NCI-H2107 (cell line): ENCODE results near the gene PDIK1L.
"Not testable (repeated sequence)": the region's sequence is repeated elsewhere in the genome, so short reads cannot be mapped to it uniquely, and the experiment has no call there.

Experiments
- DNase-seq: peaks from one replicate; lab custom pipeline; 2025; lab: John Stamatoyannopoulos, UW

Gene PDIK1L

DNA sequence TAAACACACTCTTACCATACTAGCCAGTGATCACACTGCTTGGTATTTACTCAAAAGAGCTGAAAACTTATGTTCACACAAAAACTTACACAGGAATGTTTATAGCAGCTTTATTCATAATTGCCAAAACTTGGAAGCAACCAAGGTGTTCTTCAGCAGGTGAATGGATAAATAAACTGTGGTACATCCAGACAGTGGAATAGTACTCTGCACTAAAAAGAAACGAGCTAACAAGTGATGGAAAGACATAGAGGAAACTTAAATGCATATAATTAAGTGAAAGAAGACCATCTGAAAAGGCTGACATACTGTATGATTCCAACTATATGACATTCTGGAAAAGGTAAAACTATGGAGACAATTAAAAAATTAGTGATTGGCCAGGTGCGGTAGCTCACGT, 20.7 kb upstream of the PDIK1L start:
- no peak for DNase-seq

DNA sequence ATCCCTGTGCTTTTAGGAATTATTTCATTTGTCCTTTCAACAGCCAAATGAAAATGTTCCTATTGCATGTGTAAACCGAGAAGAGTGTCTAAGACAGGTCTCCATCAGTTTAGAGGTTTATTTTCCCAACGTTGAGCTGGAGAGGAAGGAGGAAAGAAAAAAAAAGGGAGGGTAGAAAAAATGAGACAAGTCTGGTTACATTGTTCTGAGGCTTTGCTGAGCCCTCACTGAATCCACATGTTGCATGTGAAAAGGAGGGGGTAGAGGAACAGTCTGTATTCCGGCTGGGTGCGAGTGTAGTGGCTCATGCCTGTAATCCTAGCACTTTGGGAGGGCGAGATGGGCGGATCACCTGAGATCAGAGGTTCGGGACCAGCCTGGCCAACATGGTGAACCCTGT, 19.2 kb upstream of the PDIK1L start:
- DNase-seq: no peak

DNA sequence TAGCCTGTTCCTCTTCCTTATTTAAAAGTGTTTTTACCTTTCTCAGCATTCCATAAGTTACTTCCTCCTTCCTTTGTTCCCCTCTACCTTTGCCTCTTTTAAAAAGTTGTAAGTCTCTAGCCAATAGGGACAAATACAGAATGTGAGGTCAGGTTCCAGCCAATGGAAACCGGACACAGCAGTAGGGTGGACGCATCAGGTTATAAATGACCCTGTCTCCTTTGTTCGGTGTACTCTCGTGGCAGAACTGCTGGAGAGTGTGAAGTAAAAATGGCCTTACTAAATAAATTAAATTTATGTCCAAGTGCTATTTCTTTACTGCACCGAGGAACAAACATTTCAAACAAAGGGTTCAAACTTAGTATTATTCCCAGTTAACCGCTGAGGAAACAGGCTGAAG, 18.1 kb upstream of the PDIK1L start:
- not testable (repeated sequence) for DNase-seq

DNA sequence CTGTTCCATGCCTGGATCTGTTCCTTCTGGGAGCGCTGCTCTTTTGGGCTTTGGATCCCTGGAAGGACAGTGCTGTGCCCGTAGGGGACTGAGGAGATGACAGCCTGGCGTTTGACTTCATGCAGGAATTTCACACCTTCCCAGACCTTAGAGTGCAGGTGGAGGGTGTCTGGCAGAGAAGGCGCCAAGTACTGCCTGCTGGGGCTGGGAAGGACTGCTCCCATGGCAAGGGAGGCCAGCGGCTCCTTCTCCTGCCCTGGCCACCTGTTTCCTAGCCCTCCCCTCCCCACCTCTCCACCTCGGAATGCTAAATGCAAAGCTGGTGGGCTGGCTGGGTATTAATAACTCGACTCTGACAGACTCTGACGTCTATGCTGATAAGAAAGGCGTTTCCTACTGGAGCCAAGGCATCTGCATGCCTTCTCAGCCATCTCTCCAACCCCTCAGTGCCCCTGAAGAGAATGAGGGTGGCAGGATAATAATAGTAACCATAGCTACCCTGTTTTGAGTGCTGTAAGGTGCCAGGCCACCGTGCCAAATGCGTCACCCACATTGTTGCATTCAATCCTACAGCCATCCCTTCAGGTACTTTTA, 17.5 kb upstream of the PDIK1L start:
- DNase-seq: no peak

DNA sequence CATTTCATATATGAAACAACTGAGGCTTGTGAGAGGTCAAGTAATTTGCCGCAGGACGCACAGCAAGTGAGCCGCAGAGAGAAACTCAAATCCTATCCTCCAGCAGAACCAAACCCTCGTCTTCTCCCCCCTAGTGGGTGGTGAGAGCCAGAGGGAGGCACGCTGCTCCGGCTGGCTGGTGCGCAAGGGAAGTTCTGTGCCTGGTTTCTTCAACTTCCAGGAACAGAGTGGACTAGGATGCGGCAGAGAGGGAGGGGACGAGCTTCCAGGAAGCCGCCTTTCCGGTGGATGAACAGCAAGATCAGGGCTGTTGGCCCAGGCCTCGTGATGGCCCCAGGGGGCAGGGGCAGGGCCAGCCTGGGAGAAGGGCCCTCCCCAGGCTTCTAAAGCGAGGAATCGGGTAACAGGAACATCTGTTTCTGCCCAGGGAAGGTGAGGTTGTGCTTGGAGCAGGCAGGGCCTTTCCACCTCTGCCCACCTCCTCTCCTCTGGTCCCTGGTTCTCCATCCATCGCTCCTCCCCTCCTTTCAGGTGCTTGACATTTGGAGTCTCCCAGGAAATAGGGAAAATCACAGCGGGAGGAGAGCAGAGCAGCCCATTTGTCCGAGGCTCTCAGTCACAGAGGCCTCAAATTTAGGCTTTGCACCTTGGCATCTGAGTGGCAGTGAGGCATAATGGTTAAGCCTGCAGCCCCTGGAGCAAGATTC, 16.8 kb upstream of the PDIK1L start:
- peak; percentile 43 for DNase-seq

DNA sequence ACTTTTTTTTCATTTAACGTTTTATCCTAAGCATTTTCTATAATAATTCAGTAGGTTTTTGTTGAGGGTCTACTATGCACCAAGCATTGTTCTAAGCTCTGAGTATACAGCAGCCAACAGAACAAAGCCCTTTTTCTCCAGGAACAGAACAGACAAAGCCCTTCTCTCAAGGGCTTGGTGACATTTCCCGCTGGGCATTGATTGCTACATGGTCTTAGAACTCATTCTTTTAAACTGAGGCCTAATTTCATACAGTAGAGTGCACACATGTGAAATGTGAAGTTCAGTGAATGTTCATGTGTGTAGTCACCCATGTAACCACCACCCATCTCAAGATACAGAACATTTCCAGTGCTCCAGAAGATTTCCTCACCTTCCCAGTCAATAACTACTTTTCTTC, 15.2 kb upstream of the PDIK1L start:
- no peak for DNase-seq

DNA sequence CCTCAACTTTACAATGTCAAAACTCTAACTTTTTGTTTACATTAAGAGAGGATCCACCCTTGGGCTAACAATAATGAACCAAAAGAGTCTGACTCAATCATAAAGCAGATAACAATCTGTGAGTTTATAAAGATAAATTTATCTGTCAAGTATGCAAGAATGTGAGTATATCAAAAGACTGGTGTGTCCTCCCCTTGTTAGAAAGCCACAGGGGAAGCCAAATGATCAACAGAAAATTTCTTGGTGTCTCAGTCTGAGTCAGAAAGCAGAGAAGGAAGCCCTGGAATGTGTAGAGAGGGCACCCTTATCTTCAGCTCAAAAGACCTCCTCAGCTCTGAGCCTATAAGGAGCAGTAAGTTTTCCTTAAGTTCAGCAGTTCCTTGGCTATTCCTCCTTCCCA, 13.9 kb upstream of the PDIK1L start:
- DNase-seq: no peak

DNA sequence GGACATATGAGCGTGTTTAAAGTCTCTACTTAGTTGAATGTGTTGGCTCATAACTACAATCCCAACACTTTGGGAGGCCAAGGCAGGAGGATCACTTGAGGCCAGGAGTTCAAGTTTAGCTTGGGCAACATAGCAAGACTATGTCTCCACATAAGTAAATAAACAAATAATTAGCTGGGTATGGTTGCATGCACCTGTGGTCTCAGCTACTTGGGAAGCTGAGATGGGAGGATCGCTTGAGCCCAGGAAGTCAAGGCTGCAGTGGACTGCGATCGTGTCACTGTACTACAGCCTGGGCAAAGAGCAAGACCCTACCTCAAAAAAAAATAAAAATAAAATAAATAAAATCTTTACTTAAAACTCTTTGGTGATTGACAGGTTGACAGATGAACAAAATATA, 13.0 kb upstream of the PDIK1L start:
- DNase-seq: no peak

DNA sequence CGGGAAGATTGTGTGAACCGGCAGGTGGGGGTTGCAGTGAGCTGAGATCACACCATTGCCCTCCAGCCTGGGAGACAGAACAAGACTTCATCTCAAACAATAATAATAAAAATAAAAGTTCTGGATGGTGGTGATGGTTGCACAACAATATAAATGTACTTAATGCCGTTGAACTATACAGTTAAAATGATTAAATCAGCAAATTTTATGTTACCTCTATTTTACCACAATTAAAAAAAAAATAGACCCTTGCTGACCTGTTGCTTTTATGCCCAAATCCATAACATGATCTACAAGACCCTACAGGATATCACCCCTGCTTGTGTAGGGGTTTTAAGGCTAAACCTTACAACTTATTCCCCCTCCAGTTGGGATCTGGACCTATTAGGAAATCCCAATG, 11.8 kb upstream of the PDIK1L start:
- no peak for DNase-seq

DNA sequence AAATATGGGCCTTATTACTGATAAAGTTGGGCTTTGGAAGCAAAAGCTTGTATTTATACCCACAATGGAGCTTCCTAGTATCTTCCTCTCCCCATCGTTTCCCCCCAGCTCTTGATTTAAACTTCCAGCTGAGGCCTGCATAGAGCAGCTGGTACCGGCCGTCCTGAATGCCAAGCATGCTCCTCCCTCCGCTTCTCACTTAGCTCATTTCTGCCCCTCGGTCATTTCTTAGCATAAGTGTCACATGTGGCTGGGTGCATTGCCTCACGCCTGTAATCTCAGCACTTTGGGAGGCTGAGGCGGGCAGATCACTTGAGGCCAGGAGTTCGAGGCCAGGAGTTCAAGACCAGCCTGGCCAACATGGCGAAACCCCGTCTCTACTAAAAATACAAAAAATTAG, 11.4 kb upstream of the PDIK1L start:
- DNase-seq: not testable (repeated sequence)

DNA sequence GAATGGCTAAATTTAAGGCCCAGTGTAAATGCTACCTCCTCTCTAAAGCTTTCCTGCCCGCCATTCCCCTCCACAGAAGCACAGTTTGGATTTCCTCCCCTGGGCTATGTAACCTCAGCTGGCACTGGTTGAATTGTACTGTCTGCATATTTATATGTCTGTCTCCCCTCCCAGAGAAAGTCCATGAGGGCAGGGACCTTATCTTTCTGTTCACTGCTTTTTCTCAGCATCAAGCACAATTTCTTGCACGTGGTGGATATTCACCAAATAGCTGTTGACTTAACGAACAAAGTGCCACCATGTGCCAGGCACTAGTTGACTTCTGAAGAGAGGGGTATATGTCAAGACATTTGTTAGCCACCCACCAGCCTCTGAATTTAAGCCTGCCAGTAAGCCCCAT, 9.5 kb upstream of the PDIK1L start:
- no peak for DNase-seq

DNA sequence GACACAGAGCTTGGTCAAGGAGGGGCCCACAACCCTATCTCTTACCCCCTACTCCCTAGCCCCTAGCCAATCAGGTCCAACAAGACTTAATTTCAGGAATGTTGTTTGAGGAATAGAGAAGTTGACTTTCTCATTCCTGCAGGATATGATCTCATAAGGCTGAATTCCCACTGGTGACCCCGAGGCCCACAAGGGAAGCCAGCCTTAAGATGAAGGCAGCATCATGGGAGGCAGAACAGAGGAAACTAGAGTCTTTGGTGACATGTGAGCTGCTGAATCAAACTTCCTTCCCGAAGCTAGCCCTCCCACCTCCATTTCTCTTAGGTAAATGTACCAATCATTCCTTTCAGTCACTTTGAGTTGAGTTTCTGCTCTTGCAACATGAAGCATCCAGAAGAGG, 9.1 kb upstream of the PDIK1L start:
- DNase-seq: no peak

DNA sequence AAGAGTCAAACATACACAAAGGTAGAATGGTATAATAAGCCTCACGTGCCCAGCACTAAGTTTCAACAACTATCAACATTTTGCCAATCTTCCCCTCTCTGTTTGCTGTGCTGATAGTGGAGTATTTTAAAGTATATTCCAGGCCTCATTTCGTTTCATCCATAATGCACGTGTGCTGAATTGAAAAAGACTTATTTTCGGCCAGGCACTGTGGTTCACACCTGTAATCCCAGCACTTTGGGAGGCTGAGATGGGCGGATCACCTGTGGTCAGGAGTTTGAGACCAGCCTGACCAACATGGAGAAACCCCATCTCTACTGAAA, 6.4 kb upstream of the PDIK1L start:
- DNase-seq: not testable (repeated sequence)

DNA sequence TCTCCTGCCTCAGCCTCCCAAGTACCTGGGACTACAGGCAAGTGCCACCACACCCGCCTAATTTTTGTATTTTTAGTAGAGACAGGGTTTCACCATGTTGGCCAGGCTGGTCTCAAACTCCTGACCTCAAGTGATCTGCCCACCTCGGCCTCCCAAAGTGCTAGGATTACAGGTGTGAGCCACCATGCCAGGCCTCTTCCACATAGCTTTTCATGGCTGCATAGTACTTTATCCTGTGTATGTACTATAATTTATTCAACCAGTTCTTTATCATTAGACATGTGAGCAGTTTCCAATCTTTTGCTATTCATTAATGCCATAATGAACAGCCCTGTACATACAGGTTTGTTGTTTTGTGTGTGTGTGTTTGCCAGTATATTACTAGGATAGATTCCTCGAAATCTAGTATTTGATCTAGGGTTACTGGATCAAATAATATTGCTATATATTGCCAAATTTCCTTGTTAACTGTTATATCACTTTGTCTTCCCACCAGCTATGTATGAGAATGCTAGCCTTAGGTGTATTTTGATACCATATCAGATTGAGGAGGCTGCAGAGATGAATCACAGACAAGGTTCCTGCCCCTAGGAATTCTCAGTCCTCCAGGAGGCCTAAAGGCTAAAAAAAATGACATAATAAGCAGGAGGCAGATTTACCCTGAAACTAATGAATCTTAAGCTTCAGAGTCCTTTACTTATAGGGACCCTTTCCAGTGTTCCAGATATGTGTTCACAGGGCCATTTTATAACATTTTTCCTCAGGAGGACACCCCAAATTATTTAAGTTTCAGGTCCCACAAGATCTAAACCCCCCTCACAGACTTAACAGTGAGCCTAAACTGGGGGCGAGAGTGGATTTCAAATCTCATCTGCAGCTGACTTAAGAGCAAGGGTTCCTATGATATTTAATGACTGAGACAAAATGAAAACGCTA, 2.1 kb upstream of the PDIK1L start:
- no peak for DNase-seq

DNA sequence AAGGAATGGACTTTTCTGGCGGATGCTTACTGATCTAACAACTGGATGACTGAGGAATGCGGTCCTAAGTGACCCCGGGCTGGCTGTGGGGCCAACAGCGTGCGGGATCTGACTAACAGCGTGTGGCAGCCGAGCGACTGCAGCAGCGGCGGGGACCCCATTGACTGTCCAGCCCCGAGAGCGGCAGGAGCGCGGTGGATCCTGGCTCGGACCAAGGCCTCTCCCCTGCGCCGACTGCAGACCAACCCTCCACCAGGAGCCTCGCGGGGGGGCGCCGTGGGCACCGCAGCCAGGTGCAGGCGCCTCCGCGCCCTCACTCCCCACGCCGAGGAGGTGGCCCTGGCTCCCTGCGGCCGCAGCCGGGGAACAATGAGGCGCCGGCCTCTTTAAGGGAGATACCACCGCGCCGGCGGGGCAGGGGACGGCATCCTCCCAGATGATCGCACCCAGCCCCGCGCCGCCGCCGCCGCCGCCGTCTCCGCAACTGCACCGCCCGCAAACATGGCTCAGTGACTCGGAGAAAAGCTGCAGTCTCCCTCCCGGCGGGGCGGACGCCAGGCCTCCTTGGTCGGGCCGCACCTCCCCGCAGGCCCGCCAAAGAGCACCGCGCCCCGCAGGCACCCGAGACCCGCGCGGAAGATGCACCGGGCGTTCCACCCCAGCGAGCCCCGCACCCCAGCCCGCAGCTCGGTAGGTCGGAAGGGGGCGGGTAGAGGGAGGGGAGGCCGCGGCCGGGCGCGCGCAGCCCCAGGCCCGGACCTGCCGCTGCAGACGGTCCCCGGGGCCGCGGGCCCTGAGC, 694 bp upstream of the PDIK1L start:
- peak; percentile 86 for DNase-seq

DNA sequence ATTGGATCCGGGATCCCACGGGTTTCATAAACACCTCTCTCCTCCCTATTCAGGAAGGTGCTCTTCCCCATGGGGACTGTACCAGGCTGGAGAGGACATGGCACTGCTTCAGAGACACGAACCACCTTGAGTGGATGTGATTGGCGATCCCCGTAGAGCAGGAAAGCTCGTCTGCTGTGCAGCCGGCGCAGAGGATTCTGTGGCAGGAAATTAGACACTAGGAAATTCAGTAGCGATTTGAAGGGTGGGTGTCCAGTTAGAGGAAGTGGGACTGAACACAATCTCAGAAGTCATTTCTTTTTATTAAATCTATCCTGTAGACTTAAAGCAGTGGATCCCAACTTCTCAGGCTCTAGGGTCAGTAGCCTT, 767 bp downstream of the PDIK1L start:
- DNase-seq: no peak

DNA sequence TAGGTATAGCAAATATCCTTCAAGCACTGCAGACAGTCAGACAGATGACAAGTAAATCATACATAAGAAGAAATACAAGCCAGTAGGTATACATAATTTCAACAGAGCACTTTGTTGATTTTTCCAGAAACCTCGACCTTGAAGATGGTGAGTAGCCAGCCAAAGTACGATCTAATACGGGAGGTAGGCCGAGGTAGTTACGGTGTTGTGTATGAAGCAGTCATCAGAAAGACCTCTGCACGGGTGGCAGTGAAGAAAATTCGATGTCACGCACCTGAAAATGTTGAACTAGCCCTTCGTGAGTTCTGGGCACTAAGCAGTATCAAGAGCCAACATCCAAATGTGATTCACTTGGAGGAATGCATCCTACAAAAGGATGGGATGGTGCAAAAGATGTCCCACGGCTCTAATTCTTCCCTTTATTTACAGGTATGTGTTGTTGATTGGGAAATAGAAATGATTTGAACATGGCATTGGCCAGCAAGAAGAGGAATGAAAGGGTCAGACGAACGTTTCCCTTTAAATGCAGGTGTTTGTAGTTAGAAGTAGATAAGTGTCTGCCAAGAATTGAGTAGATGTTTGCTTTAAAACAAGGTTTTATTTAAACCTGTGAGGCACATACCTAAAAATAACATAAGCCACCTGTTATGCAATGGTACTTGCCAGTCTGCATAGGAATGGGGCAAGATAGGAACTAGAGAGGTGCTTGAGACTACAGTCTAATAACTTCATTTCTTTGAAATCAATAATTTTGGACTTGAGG, 2.7 kb downstream of the PDIK1L start:
- DNase-seq: no peak

DNA sequence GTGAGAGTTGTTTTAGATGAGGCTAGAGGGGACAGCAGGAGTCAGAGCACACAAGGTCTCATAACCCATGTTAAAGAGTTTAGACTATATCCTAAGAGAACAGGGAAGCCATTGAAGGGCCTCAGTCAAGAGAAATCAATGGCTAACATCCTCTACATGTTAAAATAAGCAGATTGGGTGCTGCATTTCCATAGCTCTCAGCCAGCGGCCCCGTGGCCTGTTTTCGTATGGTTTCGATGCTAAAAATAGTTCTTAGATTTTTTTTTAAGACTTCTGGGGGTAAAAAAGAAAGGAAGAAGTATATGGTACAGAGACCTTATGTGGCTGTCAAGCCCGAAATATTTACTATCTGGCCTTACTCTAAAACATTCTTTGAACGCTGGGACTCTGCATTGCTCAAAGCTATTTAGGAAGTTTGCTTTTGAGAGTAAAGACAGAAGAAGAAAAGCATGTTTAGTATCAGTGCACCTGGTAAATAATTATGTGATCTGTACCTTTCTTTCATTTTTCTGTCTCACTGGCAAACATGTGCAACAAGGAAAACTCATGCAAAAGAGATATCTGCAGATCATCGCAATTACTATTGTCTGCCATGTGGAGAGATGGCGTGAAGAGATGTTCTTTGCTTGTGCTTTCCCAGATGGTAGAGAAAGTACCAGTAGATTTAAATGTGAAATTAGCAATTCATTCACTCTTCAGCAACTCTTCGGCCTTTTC, 8.4 kb downstream of the PDIK1L start:
- no peak for DNase-seq

DNA sequence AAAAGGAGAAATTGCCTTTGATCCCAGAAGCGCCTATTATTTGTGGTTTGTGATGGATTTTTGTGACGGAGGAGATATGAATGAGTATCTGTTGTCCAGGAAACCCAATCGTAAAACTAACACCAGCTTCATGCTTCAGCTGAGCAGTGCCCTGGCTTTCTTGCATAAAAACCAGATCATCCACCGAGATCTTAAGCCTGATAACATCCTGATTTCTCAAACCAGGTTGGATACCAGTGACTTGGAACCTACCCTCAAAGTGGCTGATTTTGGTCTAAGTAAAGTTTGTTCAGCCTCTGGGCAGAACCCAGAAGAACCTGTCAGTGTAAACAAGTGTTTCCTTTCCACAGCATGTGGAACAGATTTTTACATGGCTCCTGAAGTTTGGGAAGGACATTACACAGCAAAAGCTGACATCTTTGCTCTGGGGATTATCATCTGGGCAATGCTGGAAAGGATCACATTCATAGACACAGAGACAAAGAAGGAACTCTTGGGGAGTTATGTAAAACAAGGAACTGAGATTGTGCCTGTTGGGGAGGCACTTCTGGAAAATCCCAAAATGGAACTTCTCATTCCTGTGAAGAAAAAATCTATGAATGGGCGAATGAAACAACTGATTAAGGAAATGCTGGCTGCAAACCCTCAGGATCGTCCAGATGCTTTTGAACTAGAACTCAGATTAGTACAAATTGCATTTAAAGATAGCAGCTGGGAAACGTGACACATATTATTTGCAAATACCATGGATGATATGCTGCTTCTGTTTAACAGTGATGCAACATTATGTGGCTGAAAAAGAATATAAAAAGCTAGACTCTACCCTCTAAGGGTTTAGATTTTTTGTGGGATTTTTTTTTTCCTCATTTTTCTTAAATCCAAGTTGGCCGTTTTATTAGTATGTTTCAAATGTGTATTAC, 10.5 kb downstream of the PDIK1L start:
- no peak for DNase-seq
